Brain microvascular endothelial cell (primary cell): ENCODE data around the gene CYB561D1.

Source experiments
- DNase-seq: peaks from one replicate; pipeline ENCODE4 v3.0.0-alpha.2; 2020
- H3K27ac ChIP-seq: fragments of 250-450 bp; sonication (Bioruptor Pico); 2 replicates; pipeline ENCODE4 v1.5.1; 2020; ENCODE audit warnings: mild to moderate bottlenecking, moderate library complexity
- H3K27me3 ChIP-seq: fragments of 250-450 bp; sonication (Bioruptor Pico); replicated peaks from 2 replicates; pipeline ENCODE4 v1.5.1; 2020; ENCODE audit warnings: mild to moderate bottlenecking
- H3K36me3 ChIP-seq: fragments of 250-450 bp; sonication (Bioruptor Pico); replicated peaks from 2 replicates; pipeline ENCODE4 v1.5.1; 2020; ENCODE audit warnings: mild to moderate bottlenecking
- H3K4me3 ChIP-seq: 2 replicates; pipeline ENCODE4 v1.5.1; 2011; ENCODE audit warnings: low read depth, mild to moderate bottlenecking, control low read depth, low read length, moderate library complexity
- CTCF ChIP-seq: IDR thresholded peaks from 2 replicates; pipeline ENCODE4 v1.5.1; 2011; ENCODE audit warnings: low read depth, mild to moderate bottlenecking, moderate library complexity, low read length, control low read depth, inconsistent platforms; ENCODE audit errors: missing control alignments
- in situ Hi-C: cut with HindIII; loops from 2 replicates; pipeline ENCODE4 v1.10.0; 2017; ENCODE audit warnings: low sequenced_read_pairs, low pct_ligation_motif_present

Gene CYB561D1

GRCh38 chr1:109488201-109488600 lies 5.7 kb upstream of the CYB561D1 start:
- in situ Hi-C loops: no loop called here
- peak; percentile 22 for TF ChIP-seq CTCF
- DNase-seq: no peak

DNA sequence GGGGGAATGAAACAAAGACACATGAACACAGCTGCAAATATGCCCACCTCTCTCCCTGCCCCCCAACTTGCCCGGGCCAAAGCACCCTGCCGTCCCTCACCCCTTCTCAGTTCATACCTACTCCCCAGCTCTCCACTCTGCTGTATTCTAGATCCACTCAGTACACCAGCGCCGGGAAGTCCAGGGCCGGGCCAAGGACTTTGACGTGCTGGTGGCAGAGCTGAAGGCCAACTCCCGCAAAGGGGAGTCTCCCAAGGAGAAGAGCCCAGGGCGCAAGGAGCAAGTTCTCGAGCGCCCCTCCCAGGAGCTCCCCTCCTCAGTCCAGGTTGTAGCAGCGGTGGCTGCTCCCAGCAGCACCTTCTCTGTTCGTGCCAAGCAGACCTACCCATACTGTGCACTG lies 5.2 kb upstream of the CYB561D1 start:
- H3K4me3 ChIP-seq: no peak overlapping the region
- DNase-seq: no peak
- H3K27ac ChIP-seq: no peak overlapping the region
- no peak for TF ChIP-seq CTCF
- peaks cover 9% of the 10 kb centered on the region for H3K36me3 ChIP-seq
- in situ Hi-C loops: no loop called here
- H3K27me3 ChIP-seq: no peaks in the 10 kb centered on the region

More at GRCh38 chr1:109488201-109488600, 5.7 kb upstream of the CYB561D1 start:
- no peak overlapping the region for H3K4me3 ChIP-seq
- H3K27ac ChIP-seq: no peak overlapping the region
- no peaks in the 10 kb centered on the region for H3K27me3 ChIP-seq
- H3K36me3 ChIP-seq: peaks cover 9% of the 10 kb centered on the region

GRCh38 chr1:109490029-109490933 lies 3.6 kb upstream of the CYB561D1 start:
- in situ Hi-C loops: no loop called here
- H3K27me3 ChIP-seq: no peaks in the 10 kb centered on the region
- DNase-seq: peak; percentile 62
- TF ChIP-seq CTCF: peak; percentile 94
- H3K27ac ChIP-seq: no peak overlapping the region
- H3K4me3 ChIP-seq: no peak overlapping the region
- peaks cover 9% of the 10 kb centered on the region for H3K36me3 ChIP-seq

DNA sequence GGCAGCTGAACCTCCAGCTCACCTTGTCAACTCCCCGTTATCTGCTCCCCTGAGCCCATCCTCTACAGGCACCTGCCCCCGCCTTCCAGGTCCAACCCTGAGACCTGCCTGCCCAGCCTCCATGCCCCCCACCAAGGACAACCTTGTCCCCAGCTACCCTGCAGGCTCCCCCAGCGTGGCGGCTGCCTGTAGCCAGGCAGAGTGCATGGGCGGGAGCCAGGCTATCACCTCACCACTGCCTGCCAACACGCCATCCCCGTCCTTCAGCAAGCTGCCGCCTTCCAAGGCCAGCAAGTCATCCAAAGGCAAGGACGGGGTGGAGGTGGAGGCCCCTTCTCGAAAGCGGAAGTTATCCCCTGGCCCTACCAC lies 3.0 kb upstream of the CYB561D1 start:
- TF ChIP-seq CTCF: no peak
- no peak for DNase-seq

DNA sequence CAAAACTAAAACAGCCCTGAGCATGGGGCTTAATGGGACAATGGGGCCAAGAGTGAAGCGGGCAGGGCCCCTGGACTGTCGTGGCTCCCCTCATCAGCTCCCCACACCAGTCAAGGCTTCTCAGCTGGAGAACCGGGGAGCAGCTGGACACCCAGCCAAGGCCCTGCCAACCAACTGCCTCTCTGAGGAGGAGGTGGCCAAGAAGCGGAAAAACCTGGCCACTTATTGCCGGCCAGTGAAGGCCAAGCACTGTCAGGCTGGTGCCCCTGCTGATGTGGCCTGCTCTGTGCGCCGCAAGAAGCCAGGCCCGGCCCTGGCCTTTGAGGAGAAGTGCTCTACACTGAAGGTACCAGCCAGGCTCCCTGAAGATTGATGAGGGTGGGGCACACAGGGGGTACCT lies 2.5 kb upstream of the CYB561D1 start:
- H3K27ac ChIP-seq: no peak overlapping the region
- DNase-seq: no peak
- TF ChIP-seq CTCF: no peak
- H3K36me3 ChIP-seq: peaks cover 9% of the 10 kb centered on the region
- no peak overlapping the region for H3K4me3 ChIP-seq
- H3K27me3 ChIP-seq: no peaks in the 10 kb centered on the region
- in situ Hi-C loops: no loop called here

More for the DNA sequence above, 3.0 kb upstream of the CYB561D1 start:
- H3K27ac ChIP-seq: no peak overlapping the region
- in situ Hi-C loops: no loop called here
- no peak overlapping the region for H3K4me3 ChIP-seq
- H3K36me3 ChIP-seq: peaks cover 9% of the 10 kb centered on the region
- no peaks in the 10 kb centered on the region for H3K27me3 ChIP-seq
